GM18511 (cell line): ENCODE measurements around the gene PACRG.

Source experiments
- ATAC-seq: cut with Tn5 transposase; IDR thresholded peaks from one replicate; pipeline ENCODE4 v1.9.1; 2021; ENCODE audit warnings: mild to moderate bottlenecking, moderate library complexity; ENCODE audit not compliant: unreplicated experiment

The PACRG gene

DNA sequence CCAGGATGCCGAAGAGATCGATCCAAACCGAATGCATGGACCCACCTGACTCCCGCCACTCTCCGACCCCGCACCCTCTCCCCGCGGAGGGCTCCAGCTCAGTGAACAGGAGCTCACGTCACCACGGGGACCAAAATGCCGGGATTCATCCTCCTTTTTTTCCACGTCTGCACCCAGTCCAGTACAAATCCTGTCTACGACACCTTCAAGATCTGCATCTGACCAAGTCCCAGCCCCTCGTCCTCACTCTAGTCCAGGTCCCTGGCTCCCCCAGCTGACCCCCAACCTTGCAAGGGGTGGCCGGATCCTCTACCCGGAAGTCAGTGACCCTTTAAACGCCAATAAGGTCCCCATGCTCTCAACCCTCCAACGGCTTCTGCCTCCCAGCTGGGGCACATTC, 593.9 kb downstream of the PACRG start:
- no peak for ATAC-seq

DNA sequence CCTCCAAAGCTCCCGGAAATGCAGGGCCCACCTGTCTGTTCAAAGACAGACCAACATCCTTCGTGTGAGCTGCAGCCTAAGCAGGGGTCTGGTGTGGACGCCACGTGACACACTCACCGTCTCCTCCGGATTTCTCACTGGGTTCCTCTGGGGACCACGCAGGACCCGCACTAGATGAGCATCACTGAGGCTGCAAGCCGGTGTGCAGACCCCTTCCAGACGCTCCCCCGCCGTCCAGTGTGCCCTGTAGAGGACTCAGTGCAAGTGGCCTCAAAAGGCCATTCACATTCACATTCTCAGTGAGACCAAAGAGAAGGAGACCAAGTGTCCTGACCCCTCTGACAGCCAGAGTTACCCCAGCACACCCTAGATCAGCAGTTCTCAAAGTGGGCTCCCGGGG, 595.5 kb downstream of the PACRG start:
- ATAC-seq: no peak

DNA sequence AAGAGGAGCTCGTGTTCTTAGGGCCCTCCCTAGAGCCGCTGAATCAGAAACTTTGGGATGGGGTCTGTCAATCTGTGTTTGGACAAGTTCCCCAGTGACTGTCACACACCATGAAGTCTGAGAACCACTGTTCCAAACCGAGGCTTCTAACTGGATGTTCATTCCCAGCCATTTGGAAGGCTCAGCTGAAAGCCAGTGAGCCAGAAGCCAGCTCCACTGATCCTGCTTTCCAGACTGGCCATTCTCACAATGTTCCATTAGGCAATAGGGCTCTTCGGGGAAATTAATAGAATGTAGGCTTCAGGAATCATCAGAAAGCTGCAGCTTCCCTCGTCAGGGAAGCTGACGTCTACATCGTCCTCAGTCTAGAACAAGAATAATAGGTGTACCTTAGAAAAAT, 595.9 kb downstream of the PACRG start:
- ATAC-seq: no peak

DNA sequence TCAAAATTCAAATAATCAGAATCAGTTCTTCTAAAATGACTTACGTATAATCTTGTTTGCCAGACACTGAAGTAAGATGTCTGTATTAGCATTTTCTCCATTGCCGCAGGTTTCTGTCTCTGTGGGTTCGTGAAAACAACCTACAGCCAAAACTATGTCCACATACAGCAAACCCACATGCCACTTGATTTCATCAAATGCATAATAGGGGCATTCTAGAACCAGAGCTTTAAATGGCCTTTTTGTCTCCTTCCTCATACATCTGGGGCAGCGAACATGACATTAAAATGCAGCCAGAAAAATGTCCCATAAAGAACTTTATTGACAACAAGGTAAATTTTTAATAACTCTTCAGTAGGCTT, 596.5 kb downstream of the PACRG start:
- ATAC-seq: no peak

DNA sequence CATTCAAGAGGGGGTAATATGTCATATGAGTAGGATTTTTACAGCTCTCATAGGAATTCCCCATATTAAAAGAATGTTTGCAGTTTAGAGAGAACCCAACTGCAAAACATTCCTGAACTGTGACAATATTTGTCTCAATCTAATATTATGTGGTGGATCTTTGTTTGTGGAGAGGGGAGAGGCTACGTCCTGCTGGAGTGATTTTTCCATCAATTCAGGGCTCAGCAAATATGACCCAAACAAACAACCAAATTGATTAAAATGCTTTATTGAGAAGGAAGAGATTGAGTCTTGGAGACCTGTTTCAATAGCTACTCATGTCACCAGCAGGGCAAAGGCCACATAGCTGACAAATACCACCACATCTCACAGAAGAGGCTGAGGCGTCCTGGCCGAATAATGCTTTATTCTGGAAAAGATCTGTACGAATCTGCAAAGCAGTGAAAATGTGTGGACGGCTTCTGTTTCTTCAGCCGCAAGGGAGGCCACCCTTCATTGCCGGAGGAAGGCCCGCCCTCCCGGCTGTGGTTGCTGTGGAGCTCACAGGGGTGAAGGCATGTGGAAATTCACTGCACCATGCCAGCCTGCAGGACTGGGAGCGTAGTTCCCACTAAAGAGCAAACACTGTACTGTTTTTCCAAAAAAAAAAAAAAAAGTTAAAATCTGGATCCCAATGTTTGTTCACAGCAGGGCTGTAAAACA, 597.1 kb downstream of the PACRG start:
- no peak for ATAC-seq

DNA sequence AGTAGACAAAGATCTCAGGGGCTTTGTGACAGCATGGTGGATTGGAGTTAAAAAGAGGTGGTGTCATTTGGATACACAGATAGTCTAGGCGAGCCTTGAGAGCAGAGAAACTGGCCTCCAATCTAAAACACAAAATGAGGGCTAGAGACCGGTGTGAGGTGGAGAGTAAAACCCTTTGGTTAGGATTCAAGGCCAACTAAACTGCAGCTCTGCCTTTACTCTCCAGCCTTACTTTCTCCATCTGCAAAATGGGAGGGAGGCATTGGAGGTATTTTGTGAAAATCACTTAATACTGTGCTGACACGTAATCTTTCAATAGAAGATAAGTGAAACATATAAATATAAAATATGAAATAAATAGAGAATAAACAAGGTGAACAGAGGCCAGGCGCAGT, 597.6 kb downstream of the PACRG start:
- no peak for ATAC-seq

- ATAC-seq: no peak
Measured at GRCh38 chr6:163327165-163327880, 599.5 kb downstream of the PACRG start.

DNA sequence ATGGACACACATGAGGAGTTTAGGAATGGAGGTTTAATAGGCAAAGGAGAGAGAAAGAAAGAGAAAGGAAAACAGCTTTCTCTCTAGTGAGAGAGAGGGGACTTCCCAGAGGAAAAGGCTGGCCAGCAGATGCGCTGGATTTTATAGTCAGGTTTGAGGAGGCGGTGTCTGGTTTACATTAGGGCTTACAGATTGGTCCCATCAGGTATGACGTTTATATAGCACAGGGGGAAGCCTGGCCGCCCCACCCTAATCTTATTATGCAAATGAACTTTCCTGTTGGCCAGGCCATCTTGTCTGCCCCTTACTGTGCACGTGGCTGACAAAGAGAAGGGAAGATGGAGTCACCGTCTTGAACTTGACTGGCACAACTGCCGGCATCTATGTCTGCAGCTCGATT, 600.1 kb downstream of the PACRG start:
- no peak for ATAC-seq

DNA sequence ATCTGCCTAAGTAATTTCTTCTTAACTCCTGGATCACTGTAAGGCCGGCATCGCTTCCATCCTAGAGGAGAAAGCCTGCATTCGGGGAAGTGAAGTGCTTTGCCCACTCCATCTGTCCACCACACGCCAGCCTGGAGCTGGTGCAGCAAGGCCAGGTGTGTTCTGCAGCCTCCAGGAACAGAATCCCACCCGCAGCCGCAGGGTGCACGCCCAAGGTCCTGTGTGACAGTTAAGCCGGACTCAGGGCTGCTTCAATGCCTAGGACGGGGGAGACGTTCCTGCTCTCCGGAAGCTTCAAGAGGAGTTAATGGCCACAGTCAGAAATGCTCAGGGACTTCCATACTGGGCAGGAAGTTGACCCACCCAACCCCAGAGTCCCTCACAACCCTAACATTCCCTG, 600.6 kb downstream of the PACRG start:
- no peak for ATAC-seq

GRCh38 chr6:163329991-163330390, 602.2 kb downstream of the PACRG start:
- no peak for ATAC-seq

DNA sequence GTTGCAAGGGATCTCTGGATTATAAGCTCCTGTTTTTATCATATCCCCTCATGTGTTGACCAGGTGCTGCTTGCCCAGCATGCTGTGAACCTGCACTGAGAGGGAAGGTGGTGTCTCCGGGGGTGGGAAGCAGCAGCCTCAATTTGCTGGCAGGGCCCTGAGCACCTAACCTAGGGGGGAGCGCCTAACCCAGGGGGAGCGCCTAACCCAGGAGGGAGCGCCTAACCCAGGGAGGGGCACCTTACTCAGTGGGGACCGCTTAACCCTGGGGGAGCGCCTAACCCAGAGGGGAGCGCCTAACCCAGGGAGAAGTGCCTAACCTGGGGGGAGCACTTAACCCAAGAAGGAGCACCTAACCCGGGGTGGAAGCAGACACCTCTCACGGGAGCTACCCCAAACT, 603.5 kb downstream of the PACRG start:
- no peak for ATAC-seq

DNA sequence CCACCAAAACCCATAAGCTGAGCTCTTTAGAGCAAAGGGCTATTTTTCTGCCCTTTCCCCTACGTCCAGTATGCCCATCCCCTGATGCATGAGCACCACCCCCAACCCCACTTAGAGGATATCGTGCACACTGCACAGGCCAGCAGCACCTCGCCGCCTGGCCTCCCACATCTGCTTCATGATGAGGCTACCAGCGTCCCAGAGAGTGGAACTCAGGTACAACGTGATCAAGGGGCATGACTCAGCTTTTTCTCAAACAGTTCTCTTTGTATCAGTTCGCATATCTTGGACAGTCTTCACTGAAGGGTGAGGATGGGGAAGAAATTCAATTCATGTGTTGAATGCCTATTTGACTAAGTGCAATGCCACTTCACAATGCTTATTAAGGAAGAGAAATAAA, 604.8 kb downstream of the PACRG start:
- ATAC-seq: no peak

DNA sequence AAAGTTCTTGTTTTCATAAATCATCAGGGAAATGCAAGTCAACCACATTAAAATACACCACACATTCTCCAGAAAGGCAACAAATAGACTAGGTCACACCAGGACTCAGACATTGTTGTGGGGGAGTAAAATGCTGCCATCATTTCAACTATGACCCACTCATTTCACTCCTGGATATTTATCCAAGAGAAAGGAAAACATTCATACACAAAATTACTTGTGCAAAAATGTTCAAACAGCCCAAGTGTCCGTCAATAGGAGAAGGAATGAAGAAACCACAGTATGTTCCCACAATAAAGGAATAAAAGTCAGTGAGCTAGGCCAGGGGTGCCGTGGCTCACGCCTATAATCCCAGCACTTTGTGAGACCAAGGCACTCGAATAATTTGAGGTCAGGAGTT, 605.3 kb downstream of the PACRG start:
- no peak for ATAC-seq

DNA sequence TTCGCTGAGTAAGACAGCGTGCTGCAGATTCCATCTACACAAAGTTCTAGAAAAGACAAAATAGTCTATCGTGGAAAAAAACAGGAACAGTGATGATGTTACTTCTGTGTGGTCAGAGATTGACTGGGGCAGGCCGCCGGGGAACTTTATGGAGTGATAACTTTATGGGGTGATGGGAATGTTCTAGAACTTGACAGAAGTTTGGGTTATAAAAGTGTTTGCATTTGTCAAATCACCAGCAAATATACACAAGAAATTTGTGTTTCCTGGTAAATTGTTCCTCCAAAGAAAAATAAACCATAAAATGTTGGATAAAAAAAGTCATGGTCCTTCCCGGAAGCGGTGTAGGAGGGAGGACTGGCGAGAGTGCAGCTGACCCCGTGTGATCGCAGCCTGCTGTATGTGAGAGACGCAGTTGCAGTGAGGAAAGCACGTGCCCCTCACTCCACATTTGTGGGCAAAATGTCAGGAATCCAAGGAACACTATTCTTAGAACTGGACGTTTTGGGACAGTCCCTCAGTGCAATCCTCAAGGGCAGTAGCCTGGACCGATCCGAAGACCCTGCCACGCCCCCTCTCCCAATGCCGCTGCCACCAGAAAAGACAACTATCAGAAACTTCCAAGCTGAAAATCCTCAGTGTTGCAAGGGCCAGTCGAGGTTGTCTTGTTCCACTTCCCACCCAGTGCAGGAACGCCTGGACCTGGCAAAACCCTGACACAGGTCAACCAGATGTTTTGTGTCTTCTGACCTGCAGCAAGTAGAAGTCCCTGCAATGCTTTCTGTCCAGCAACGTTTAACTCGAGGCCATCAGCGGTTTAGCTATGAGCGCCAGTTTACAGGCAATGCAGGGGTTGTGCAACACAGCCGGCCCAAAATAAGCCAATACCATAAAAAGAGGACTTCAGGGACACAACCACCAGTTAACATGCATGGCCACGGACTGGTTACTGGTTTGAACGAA, 606.2 kb downstream of the PACRG start:
- ATAC-seq: no peak

DNA sequence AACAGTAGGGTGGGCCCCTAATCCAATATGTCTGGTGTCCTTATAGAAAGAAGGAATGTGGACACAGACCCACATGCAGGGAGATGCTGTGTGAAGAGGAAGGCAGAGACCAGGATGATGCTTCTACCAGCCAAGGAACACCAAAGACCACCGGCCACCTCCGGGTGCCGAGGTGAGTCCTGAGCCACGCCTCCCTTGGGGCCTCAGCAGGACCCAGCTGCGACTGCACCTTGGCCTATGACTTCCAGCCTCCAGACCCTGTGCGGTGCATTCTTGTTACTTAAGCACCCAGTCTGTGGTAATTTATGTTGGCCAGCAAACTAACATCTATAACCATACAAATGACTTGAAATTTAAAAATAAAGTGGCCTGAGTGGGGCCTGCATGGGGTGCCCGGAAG, 607.3 kb downstream of the PACRG start:
- ATAC-seq: no peak

DNA sequence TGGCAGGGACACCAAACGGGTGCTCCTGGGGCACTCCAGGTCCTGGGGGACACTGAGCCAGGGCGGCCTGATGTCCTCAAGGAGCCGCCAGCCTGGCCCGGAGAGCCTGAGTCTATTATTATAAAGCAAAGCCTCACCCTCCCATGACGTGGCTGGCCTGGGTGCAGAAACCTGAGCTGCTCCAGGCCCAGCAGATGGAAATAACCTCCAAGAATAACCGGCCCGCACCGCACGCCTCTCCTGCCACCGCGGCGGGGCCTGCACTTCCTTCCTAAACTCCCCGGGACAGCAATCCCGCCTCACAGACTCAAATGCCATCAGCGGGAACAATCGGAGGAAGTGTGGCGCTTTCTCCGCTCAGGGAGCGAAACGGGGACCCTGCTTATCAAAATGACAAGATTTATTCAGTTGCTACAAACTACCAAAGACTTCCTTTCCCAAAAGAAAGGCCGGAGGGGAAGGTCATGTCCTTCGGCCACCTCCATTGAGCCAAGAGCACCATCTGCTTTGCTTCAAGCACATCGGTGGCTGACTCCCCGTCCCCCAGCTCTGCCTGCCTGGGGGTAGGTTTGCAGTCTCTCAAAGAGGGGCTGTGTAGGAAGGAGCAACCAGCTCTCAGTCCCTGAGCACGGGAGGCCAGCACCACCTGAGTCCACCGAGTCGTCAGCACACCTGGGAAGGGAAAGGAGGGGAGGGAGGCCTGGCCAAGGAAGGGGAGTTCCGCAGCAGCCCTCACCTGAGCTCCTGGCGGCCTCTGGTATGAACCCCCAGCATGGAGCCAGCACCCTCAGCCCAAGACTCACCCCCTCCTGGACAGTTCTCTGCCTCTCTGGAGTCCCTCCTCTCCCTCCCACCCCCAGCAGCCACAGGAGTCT, 608.1 kb downstream of the PACRG start:
- ATAC-seq: no peak

- ATAC-seq: no peak
Measured at GRCh38 chr6:163336961-163337360, 609.2 kb downstream of the PACRG start.

GRCh38 chr6:163337958-163338357, 610.2 kb downstream of the PACRG start:
- ATAC-seq: no peak

DNA sequence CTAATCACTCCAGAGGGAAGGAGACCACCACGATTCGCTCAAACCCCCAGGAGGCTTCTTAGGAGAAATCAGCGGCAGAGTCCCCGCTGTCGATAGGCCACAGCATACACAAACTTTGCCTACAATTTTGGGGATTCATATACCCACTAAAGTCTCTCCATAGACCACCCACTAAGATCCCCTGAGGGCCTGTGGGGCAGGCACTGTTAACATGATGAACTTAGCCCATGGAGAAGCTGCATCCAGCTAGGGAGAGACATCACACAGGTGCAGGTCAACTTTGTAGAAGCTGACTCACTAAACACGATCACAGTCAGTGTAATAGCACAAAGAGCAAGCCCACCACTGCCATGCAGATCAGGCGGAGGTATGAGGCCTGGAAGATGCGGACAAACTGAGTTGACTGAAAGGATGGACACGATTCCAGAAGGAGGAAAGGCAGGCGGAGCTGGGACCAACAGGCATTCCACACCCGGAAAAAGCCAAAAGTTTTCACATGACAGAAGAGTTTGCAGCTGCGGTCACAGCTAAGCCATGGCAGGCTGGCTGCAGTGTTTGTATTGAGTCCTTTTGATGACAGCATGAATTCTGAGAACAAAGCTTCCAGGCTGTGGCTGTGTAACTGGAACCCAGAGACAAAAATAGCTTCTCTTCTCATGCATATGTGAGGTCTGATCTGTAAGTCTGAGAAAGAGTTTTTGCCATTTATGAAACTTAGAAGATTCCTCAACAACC, 611.1 kb downstream of the PACRG start:
- no peak for ATAC-seq

DNA sequence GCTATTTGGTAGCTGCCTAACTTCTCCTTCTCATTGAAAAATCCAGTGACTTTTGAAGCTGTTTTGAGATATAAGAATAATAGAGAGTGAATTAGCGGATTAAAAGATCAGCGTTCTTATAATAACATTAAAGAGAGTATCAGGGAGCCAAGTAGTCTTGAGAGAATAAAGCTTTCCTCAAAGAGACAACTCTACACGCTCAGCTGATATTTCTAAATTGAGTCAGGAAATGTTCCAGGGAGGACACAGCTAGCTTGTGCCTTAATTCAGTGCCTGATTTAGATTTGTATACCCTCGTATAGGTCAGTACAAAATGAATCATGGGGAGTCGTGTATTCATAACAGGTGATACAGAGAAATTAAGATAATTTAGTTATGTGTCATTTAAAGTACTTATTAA, 611.7 kb downstream of the PACRG start:
- no peak for ATAC-seq
